GM12875 (cell line): ENCODE data around the gene ZNF519.

Source experiments
- H3K4me3 ChIP-seq: one replicate; pipeline ENCODE4 v1.5.1; 2011; ENCODE audit warnings: low read depth, low read length, control low read depth
- CTCF ChIP-seq: IDR thresholded peaks from 2 replicates; pipeline ENCODE4 v1.5.1; 2011; ENCODE audit warnings: low read depth, mild to moderate bottlenecking, control low read depth, inconsistent platforms, low read length, moderate library complexity, borderline replicate concordance; ENCODE audit not compliant: insufficient read depth

ZNF519 gene

GRCh38 chr18:14124689-14125088 lies 7.5 kb downstream of the ZNF519 start:
- no peak for TF ChIP-seq CTCF
- no peak overlapping the region for H3K4me3 ChIP-seq

- H3K4me3 ChIP-seq: no peak overlapping the region
- TF ChIP-seq CTCF: no peak
Measured at GRCh38 chr18:14122097-14122496, 10.1 kb downstream of the ZNF519 start.

- H3K4me3 ChIP-seq: no peak overlapping the region
- no peak for TF ChIP-seq CTCF
Measured at GRCh38 chr18:14120926-14121325, 11.3 kb downstream of the ZNF519 start.

- no peak overlapping the region for H3K4me3 ChIP-seq
- no peak for TF ChIP-seq CTCF
Measured at GRCh38 chr18:14117606-14118005, 14.6 kb downstream of the ZNF519 start.

- H3K4me3 ChIP-seq: no peak overlapping the region
- no peak for TF ChIP-seq CTCF
Measured at GRCh38 chr18:14106906-14107305, 25.3 kb downstream of the ZNF519 start.

- H3K4me3 ChIP-seq: no peak overlapping the region
- no peak for TF ChIP-seq CTCF
Measured at GRCh38 chr18:14104906-14105748, 27.1 kb downstream of the ZNF519 start.

- H3K4me3 ChIP-seq: no peak overlapping the region
- no peak for TF ChIP-seq CTCF
Measured at GRCh38 chr18:14104201-14104600, 28.0 kb downstream of the ZNF519 start.
